Body of pancreas (tissue), 4 donors: Measurements from ENCODE around the gene BAAT. TPM values are rescaled to one million over a fixed set of nuclear protein-coding genes. Genes with fewer than 3 reads are reported as not detected.

Experiments
- ATAC-seq: fragments of 150-250 bp; one replicate; pipeline ENCODE4 v1.9.1; 2016
- DNase-seq, 4 donors: peaks; one replicate each; pipeline ENCODE4 v3.0.0-alpha.2; 2019
- H3K27ac ChIP-seq, 4 donors: fragments of 200-600 bp; sonication (generic); 1 replicate in 3 of 4; 2 replicates in 1 of 4; pipeline versions ENCODE4 v1.5.1 to v1.6.1; 2016 to 2019; ENCODE audit warnings: mild to moderate bottlenecking in 1 of 4, mixed read lengths in 1 of 4, moderate library complexity in 1 of 4
- H3K27me3 ChIP-seq, 2 donors: fragments of 200-600 bp; sonication (generic); one replicate each; pipeline ENCODE4 v1.6.0; 2016; ENCODE audit warnings: mild to moderate bottlenecking in 1 of 2
- H3K36me3 ChIP-seq, 2 donors: fragments of 200-600 bp; sonication (generic); replicated peaks in 1 of 2; 2 replicates each; pipeline ENCODE4 v1.5.1; 2016; ENCODE audit warnings: low read depth in 2 of 2; ENCODE audit not compliant: insufficient read depth in 1 of 2
- H3K4me1 ChIP-seq: fragments of 200-600 bp; sonication (generic); one replicate; pipeline ENCODE4 v1.6.0; 2016
- H3K4me3 ChIP-seq, 2 donors: fragments of 200-600 bp; sonication (generic); 1 replicate in 1 of 2; 2 replicates in 1 of 2; pipeline ENCODE4 v1.5.1; 2016 to 2019
- H3K9me3 ChIP-seq, 3 donors: fragments of 200-600 bp; sonication (generic); 1 replicate in 2 of 3; 2 replicates in 1 of 3; pipeline ENCODE4 v1.5.1; 2016
- CTCF ChIP-seq, 7 experiments: fragments of 450-650 bp in 4 of 7; fragments of 200-600 bp in 3 of 7; sonication (generic) in 3 of 7; IDR thresholded peaks; one replicate each; pipeline ENCODE4 v1.5.1; 2016 to 2019; ENCODE audit warnings: antibody characterized with exemption in 7 of 7
- POLR2A ChIP-seq, 3 donors: fragments of 450-650 bp; IDR thresholded peaks; one replicate each; pipeline ENCODE4 v1.6.1; 2016; ENCODE audit warnings: antibody characterized with exemption in 3 of 3, mild to moderate bottlenecking in 2 of 3
- WGBS, 2 donors: methylation state at CpG; one replicate each; pipeline ENCODE4 v1.1.5; 2017; 5-methylcytosine and 5-hydroxymethylcytosine counted together
- intact Hi-C: fragments of 100-400 bp; cut with DNase I; formaldehyde crosslinking; loops from one replicate; pipeline ENCODE4 v1.15.1; 2023
- total RNA-seq, 2 donors: library from RNA; depleted of rRNA; stranded (reverse); fragments of >200 nt; gene quantifications; one replicate each; pipeline ENCODE4 v1.1.0, GENCODE V29; 2016

The BAAT gene
- total RNA-seq, 2 donors from 2014 or later = 1.0 to 2.6 TPM

DNA sequence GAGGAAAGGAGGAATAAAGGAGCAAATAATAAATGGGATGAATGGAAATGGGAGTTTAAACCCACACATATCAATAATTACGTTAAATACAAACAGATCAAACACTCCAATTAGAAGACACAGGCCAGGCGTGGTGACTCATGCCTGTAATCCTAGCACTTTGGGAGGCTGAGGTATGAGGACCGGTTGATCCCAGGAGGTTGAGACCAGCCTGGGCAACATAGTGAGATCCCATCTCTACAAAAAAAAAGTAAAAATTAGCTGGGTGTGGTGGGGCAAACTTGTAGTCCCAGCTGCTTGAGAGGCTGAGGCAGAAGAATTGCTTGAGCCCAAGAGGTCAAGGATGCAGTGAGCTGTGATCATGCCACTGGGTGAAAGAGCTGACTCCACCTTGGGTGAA lies 3.7 kb downstream of the BAAT start:
- Histone ChIP-seq H3K27ac (no peak overlapping the region), H3K36me3 (no peaks in the 10 kb centered on the region), H3K9me3 (no peaks in the 10 kb centered on the region), H3K4me3 (no peak overlapping the region), H3K4me1 (peaks cover 4% of the 10 kb centered on the region), H3K27me3 (no peaks in the 10 kb centered on the region)
- DNase-seq (no peak), ATAC-seq (no peak)
- intact Hi-C loops = no loop called here
- TF ChIP-seq POLR2A (IDR thresholded peaks at IDR 0.05) (no peak), CTCF (IDR thresholded peaks at IDR 0.05) (no peak)
- WGBS, 2 donors = 81 to 97% methylated on average over 3 of the region's 3 CpGs

- Histone ChIP-seq H3K36me3 (no peaks in the 10 kb centered on the region), H3K4me1 (peaks cover 4% of the 10 kb centered on the region), H3K9me3 (no peaks in the 10 kb centered on the region), H3K27me3 (no peaks in the 10 kb centered on the region), H3K27ac (no peak overlapping the region), H3K4me3 (no peak overlapping the region)
- intact Hi-C loops = no loop called here
- DNase-seq (no peak), ATAC-seq (no peak)
- TF ChIP-seq CTCF (IDR thresholded peaks at IDR 0.05) = no peak
- no peak for TF ChIP-seq POLR2A (IDR thresholded peaks at IDR 0.05)
Measured at GRCh38 chr9:101380295-101380694, 4.5 kb downstream of the BAAT start.

DNA sequence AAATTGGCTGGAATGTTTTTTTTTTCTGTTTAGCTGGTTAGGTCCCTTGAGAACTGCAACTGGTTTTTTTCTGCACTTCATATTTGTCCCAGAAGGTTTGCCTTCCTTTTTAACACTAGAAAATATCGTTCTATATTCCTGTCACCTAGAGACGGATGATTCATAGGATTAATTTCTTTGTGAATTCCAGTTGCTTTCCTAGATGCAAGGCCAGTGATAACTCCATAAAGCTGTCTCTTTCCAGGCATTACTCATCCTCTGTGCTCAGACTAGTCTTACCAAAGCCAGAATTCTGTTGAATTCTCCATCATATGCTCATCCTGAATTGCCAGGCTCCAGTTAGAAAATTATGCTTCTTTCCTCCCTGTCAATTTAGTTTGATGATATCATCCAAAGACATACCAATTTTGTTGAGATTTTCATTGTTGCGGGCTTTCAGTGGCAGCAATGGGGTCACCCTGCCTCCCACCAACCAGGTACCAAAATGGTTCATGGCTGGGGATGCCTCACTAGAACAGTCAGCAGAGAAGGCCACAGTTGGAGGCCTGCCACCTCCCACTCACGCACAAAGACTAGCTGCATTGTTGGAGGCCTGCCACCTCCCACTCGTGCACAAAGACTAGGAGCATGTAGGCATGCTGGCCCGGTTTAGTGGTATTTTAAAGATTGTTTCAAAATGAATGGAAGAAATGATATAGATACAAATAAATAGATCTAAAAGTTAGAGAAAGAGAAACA lies 8.5 kb downstream of the BAAT start:
- intact Hi-C loops = no loop called here
- no peaks in the 10 kb centered on the region for H3K27me3 ChIP-seq
- 70 to 75% methylated on average over 6 of the region's 6 CpGs for WGBS, 2 donors

GRCh38 chr9:101375546-101375945 lies 9.3 kb downstream of the BAAT start:
- Histone ChIP-seq H3K4me3 (no peak overlapping the region), H3K4me1 (no peaks in the 10 kb centered on the region), H3K27ac (no peak overlapping the region), H3K9me3 (no peaks in the 10 kb centered on the region), H3K27me3 (no peaks in the 10 kb centered on the region), H3K36me3 (no peaks in the 10 kb centered on the region)
- DNase-seq (no peak), ATAC-seq (no peak)
- intact Hi-C loops = no loop called here
- 85 to 94% methylated on average over 12 of the region's 12 CpGs for WGBS, 2 donors
- TF ChIP-seq CTCF (IDR thresholded peaks at IDR 0.05) = no peak
- no peak for TF ChIP-seq POLR2A (IDR thresholded peaks at IDR 0.05)

More for the DNA sequence above, 8.5 kb downstream of the BAAT start:
- ATAC-seq = no peak
- Histone ChIP-seq H3K27ac (no peak overlapping the region), H3K4me1 (no peaks in the 10 kb centered on the region), H3K4me3 (no peak overlapping the region), H3K9me3 (no peaks in the 10 kb centered on the region), H3K36me3 (no peaks in the 10 kb centered on the region)
- no peak for TF ChIP-seq CTCF (IDR thresholded peaks at IDR 0.05)
- TF ChIP-seq POLR2A (IDR thresholded peaks at IDR 0.05) = no peak
- DNase-seq = no peak
